ENCODE data around the gene C1orf174.

The C1orf174 gene

GRCh38 chr1:3900150-3900968 is at the start of gene C1orf174:
Gene C1orf174, minus strand, starts transcription at chr1:3900272. Its CDS starts 86 bp downstream, at chr1:3900186.
- peak; percentile 100 for DNase-seq (ENCODE audit: low spot score)

GRCh38 chr1:3948344-3948743 is 48.3 kb upstream of the C1orf174 start:
- no peak for DNase-seq (ENCODE audit: low spot score)

GRCh38 chr1:3945916-3946840 is 46.1 kb upstream of the C1orf174 start:
- no peak for DNase-seq (ENCODE audit: low spot score)

- no peak for DNase-seq (ENCODE audit: low spot score)
Measured at GRCh38 chr1:3945222-3945621, 45.1 kb upstream of the C1orf174 start.

- DNase-seq (ENCODE audit: low spot score) = no peak
Measured at GRCh38 chr1:3944578-3945125, 44.6 kb upstream of the C1orf174 start.

- no peak for DNase-seq (ENCODE audit: low spot score)
Measured at GRCh38 chr1:3943806-3944577, 43.9 kb upstream of the C1orf174 start.

- no peak for DNase-seq (ENCODE audit: low spot score)
Measured at GRCh38 chr1:3943123-3943431, 43.0 kb upstream of the C1orf174 start.

GRCh38 chr1:3942416-3943122 is 42.5 kb upstream of the C1orf174 start:
- DNase-seq (ENCODE audit: low spot score) = no peak

- no peak for DNase-seq (ENCODE audit: low spot score)
Measured at GRCh38 chr1:3940754-3941345, 40.8 kb upstream of the C1orf174 start.

GRCh38 chr1:3940081-3940753 is 40.1 kb upstream of the C1orf174 start:
- no peak for DNase-seq (ENCODE audit: low spot score)

GRCh38 chr1:3939242-3940080 is 39.4 kb upstream of the C1orf174 start:
- no peak for DNase-seq (ENCODE audit: low spot score)

GRCh38 chr1:3932156-3932919 is 32.3 kb upstream of the C1orf174 start:
- DNase-seq (ENCODE audit: low spot score) = no peak

- no peak for DNase-seq (ENCODE audit: low spot score)
Measured at GRCh38 chr1:3931007-3931912, 31.2 kb upstream of the C1orf174 start.

- no peak for DNase-seq (ENCODE audit: low spot score)
Measured at GRCh38 chr1:3930301-3931006, 30.4 kb upstream of the C1orf174 start.

- DNase-seq (ENCODE audit: low spot score) = no peak
Measured at GRCh38 chr1:3929126-3929525, 29.1 kb upstream of the C1orf174 start.

- DNase-seq (ENCODE audit: low spot score) = no peak
Measured at GRCh38 chr1:3928586-3928985, 28.5 kb upstream of the C1orf174 start.

- no peak for DNase-seq (ENCODE audit: low spot score)
Measured at GRCh38 chr1:3926956-3927355, 26.9 kb upstream of the C1orf174 start.

Measured in pons (tissue), 1 donor.